Measurements from ENCODE around the gene FTO.

- TF ChIP-seq POLR2A (IDR thresholded peaks at IDR 0.05) (no peak), CTCF (IDR thresholded peaks at IDR 0.05) (no peak)
Observed at GRCh38 chr16:53664724-53665345, 39.1 kb upstream of the FTO start.

Data from testis (tissue), 2 donors.